NCI-H526 (cell line): ENCODE measurements around the gene GRIK3.
"Not testable (repeated sequence)": the region's sequence is repeated elsewhere in the genome, so short reads cannot be mapped to it uniquely, and the experiment has no call there.

Source experiments
- DNase-seq, 2 experiments: peaks; one replicate each; lab custom pipeline; 2025; lab: John Stamatoyannopoulos, UW

Gene GRIK3

DNA sequence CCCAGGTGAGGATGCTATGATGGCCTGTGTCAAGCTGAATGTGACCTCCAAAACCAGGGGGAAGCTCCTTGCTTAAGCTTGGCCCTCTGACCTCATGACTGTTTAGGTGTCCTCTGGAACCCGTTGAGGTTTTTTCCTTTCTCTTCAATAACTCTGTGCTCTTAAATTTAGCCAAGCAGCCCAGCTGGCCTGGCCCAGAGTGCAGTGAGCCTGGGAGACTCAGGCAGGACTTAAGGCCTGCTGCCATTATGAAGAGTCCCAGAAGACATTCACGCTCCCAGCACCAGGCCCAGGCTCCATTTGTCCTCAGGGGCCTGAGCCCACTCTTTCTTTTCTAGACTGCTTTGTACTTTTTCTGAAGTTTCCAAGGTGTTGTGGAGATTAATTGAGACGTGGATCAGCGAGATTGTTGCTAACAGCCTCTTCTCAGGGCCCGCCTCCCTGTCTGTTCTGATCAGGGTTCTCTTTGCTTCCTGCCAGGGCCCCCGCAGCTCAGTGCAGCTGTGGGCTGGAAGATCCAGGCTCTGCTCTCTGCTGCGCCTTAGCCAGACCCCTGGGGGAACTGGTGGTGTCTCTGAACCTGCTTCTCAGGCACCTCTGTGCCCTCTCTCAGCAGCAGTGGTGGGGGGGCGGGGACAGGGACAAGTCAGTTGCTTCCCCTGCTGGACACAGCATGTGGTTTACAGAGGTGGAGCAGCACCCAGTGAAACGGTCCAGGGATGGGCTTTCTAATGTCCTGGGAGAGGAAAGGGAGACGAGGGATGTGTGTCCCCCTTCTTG is 124.2 kb downstream of the GRIK3 start:
- DNase-seq, result no peak

DNA sequence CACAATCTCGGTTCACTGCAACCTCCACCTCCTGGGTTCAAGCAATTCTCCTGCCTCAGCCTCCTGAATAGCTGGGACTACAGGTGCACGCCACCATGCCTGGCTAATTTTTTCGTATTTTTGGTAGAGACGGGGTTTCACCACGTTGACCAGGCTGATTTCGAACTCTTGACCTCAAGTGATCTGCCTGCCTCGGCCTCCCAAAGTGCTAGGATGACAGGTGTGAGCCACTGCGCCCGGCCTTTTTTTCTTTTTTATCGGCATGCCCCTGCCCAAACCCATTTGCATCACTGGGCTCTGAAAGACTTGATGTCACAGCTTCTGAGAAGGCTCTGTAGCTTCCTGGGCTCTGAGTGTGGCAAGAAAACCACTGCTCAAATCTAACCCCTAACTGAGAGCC is 125.0 kb downstream of the GRIK3 start:
- not testable (repeated sequence) for DNase-seq

DNA sequence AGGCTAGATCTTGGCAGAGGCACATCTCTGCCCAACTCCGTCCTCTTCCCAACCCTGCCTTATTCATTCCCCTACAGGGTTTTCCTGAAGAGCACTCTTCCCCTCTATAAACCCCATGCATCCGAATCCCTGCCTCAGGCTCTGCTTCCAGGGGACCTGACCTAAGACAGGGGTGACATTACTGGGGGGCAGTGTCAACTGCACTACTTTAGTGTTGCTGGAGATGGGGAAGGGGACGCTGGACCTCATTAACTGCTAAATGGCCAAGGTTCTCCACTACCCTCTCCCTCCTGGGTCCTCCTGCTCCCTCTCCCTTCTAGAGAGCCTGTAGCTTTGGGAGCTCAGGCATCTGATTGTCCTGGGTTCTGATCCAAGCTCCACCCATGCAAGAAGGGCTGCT is 126.2 kb downstream of the GRIK3 start:
- no peak for DNase-seq

DNA sequence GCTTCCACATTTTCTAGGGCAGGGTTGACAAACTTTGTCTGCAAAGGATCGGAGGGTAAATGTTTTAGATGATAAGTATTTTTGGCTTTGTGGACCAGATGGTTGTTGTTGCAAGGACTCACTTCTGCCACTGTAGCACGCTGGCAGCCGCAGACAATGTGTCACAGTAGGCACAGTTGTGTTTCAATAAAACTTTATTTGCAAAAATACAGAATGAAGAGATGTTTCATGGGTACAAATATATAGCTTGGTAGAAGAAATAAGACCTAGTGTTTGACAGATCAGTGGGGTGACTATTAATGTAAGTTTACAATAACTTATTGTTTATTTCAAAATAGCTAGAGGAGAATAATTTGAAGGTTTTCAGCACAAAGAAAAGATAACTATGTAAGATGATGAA is 127.8 kb downstream of the GRIK3 start:
- DNase-seq, result no peak

DNA sequence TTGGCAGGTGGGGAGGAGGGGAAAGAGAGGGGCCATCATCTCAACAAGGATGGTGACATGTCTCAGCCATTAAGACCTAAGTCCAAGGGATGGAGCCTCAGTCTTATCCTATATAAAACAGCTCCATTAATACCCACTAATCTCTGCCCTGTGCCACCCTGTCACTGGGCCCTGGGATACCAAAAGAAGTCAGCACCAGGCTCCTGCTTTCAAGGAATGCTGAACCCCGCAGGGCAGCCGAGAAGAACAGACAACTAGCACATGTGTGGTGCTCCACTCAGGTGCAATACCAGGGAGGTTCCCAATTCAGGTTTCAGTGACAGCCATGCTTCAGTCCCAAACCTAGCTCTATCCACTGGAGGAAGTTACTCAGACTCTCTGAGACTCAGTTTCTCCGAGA is 128.4 kb downstream of the GRIK3 start:
- DNase-seq, result no peak

DNA sequence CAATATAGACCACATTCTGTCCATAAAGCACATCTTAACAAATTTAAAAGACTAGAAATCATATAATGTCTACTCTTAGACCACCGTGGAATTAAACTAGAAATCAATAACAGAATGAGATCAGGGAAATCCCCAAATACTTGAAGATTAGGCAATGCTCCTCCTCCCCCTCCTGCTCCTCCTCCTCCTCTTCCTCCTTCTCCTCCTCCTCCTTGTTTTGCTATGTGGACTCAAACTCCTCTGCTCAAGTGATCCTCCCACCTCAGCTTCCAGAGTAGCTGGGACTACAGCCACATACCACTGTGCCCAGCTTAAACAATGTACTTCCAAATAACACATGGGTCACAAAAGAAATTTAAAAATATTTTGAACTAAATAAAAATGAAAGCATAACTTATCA is 134.2 kb downstream of the GRIK3 start:
- no peak for DNase-seq

DNA sequence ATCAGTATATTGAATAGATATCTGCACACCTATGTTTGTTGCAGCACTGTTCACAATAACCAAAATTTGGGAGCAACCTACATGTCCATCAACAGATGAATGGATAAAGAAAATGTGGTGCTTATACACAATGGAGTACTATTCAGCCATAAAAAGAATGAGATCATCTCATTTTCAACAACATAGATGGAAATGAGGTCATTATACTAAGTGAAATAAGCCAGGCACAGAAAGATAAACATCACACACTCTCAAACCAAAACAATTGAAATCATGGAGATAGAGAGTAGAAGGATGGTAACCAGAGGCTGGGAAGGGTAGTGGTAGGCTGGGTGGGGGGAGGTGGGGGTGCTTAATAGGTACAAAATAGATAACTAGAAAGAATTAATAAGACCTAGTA is 136.5 kb downstream of the GRIK3 start:
- DNase-seq, result not testable (repeated sequence)

DNA sequence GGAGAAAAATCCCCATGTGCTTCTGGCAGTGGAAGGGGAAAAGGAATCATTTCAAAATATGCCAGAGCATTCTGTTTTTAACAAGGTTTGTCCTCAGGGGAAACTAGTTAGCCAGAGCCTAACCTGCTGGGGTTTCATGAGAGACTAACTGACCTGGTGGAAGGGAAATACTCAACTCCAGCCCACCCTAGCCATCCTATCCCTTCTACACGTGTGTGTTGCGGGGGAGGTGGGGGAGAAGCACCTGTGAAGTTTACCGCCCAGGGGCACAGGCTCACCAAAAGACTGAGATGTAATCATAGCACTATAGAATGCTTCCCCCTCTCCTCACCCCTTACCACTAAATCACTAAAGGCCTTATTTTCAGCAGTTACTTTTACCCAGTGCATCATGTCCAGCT is 139.5 kb downstream of the GRIK3 start:
- no peak for DNase-seq

DNA sequence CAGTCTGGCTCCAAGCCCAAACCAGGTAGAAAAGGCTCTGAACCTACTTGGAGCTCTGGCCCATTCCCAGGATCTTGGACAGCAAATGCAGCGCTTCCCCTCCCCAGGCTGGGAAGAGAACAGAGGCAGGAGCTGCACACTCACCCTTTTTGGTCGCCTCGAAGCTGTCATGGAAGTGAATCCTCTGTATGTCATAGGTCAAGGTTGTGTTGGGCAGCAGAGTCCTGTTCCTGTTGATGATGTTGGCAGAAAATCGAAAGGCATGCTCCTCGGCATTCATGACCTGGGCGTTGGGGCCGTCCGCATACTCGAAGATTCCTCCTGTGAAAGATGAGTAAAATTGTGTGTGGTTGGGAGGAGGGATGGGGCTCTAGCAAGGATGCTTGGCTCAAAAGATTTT is 143.5 kb downstream of the GRIK3 start:
- no peak for DNase-seq

DNA sequence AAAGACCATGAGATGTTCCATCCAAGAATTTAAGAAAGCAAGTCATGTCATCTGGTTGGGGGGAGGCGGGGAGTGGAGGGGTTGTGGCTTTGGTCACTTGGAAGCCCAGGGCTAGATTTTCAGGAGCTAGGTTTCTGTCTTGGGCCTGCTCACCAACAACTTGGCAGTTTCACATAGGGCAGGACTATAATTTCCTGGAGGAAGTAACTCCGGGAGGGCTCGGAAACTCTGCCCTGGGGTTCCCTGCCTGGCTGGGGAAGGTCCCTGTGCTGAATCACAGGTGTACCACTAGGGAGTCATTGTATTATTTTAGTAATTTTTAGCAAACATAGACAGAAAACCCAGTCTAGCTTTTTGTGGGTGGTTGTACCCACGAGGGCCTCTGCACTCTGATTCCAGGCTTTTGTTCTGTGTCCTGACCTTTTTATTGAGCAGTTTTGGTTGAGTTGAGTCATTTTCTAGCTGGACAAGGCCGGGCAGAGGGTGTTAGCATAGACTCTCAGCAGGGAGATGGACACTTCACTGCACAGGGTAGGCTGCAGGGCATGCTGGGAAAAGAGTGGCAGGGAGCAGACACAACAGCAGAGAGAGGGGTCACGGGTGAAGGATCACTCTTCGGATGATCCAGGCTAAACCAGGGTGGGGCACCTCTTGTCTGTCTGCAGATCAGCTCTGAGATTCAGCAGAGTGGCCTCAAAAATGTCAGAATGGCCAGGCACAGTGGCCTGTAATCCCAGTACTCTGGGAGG is 144.7 kb downstream of the GRIK3 start:
- DNase-seq, result no peak

DNA sequence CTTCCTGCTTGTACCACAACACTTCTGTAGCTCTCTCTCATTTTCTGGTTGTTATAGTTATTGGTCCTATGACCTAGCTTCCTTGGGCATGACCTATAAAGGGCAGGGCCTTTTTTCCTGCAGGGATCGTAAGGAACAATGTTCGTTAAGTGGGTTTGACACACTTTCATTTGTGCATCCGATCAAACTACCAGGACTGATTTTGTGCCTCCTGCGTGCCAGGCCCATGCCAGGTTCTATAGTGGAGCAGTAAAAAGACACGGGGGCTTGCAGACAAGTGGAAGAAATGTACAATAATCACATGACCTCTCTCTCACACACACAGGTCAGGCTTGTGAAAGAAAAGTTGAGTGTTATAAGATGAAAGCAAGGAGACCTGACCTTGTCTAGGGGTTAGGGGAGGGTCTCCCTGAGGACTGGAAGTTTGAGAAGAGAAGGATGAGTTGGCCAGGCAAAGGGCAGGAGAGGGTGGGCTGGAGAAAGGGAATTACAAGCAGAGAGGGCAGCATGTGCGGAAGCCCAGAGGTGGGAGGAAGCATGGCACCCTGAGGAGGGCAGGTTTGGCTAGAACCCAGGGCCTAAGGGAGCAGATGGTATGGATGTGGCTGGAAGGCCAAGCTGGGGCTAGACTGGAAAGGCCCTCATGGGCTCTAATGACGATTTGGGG is 145.4 kb downstream of the GRIK3 start:
- DNase-seq, result no peak

DNA sequence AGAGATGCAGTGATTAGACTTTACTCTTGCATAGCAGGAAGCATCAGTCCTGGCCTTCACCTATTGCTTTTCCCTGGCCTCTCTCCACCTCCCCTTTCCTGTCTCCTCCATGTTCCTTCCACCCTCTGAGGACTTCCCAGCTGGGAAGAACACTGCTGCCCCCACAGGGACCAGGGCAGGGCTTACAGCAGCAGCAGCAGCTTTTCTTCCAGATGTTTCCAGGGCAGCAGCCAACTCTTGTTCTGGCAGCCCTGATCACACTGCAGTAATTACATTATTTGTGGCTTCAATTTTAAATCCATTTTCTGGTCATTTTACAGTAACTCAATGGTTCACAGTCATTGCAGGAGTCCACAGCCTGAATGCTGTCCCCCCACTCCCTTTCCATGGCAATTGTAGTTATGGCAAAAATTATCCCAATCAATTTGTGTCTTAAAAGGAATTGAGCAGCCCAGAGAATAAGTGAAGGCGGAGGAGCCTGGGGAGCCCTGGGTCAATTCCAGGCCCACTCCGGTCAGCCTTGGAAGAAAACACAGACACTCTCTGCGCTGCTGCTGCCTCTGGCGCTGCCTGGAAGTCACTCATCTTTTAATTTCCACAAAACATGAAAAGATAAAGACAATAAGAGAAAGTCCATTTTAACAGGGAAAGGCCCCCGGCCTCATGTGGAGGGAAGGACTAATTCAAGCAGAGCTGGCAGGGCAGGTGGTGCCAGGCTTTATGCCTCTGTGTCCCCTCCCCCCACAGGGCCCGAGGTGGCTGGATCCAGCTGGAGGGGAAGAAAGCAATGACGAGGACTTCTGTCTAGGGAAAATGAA is 148.6 kb downstream of the GRIK3 start:
- no peak for DNase-seq

DNA sequence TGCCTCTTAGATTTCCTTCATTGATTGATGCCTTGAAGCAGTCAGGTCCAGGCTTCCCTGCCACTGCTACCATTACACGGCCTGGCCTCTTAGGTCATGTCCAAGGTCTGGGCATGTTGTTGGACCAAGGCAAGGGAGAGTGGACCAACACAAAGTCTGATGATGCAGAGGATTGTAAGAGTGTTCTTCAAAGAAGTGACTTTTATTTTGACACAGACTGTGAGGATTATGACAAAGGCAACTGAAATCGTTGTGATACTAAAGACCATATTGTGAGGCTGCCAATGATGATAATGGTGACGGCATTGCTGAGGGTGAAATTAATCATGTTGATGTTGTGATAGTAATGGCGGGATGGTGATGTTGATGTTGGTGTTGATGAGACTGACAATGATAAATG is 149.5 kb downstream of the GRIK3 start:
- no peak for DNase-seq

DNA sequence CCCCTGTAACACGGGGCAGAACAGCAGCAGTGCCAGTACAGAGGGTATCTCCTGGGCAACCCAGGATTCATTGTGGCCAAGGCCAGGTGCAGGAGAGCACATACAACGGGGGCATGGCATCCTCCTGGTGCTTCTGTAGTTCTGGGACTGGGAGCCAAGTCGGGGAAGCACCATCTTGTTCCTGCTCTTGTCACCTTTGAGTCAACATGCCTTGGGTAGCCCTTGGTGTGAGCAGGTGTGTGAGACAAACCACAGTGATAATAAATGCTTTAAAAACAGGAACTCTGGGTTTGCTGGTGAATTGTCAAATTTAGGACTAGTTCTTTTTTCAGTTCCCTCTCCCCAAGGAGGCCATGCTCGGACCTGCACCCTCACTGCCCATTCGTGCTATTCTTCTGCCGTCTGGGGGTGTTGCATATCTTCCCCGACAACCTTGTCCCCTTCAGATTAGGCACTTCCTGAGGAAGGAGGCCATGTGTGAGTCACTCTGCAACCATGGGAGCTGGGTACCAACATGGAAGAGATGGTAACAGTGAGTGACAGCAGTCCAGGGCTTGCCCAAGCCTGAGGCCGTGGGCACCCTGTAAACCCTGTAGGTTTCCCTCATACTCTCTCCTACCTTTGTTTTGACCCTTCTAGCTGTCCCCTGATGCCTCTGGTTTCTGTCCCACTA is 150.2 kb downstream of the GRIK3 start:
- DNase-seq, result no peak

DNA sequence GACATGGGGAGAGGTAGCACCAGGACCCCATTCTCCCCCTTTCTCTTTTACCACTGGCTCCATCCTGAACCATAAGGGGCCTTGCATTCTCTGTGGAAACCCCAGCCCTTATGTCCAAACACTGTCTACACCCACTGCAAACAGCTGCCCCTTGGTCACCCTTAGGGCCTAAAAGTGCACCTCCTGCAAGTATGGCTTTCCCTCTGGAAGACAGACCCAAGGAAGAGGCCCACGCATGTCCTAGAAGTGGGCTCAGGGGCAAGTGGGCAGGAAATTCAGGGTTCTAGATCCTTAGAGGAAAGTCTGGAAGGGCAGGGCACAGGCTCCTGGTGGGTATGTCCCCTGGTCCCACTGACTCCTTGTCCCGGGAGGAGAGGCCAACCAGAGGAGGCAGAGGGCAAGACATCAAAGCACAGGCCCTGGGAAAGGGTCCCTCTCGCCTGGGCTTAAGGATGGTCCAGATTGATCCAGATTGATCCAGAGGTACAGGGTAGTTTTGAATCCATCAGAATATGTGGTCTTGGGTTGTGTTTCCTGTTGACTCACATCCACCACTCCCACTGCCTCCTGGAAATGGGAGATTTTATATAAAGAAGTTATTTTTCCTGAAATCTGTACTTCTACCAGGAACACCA is 150.9 kb downstream of the GRIK3 start:
- DNase-seq, result no peak

DNA sequence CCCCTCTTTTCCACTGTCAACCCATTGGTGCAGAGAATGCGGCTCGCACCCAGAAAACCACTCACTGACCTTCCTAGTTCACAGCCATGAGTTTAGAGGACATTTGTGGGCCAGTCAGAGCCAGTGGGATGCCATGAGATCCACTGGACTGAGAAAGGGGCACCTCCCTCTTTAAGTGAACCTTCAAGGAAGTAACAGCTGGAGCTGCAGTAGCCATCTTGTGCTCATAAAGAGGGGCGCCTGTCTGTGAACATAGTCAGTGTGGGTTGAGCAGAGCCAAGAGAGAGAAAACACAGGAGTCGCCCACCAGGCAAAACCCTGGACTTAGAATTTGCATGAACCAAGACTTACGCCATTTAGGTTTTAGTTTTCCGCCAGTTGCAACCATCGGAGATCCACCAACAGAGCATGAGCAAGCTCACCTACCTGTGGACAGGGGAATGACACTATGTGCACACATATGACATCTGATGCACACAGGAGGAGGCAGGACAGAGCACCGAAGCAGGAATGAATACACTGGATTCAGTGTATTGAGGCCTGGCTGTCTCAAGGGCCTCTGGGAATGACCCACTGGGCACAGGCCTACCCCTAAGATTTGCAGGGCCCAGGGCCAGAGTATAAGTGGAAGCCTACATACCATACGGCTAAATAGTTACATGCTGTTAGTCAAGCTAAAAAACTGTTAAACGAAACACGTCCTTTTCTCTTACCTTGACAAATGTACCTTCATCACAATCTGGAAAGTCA is 151.6 kb downstream of the GRIK3 start:
- no peak for DNase-seq

DNA sequence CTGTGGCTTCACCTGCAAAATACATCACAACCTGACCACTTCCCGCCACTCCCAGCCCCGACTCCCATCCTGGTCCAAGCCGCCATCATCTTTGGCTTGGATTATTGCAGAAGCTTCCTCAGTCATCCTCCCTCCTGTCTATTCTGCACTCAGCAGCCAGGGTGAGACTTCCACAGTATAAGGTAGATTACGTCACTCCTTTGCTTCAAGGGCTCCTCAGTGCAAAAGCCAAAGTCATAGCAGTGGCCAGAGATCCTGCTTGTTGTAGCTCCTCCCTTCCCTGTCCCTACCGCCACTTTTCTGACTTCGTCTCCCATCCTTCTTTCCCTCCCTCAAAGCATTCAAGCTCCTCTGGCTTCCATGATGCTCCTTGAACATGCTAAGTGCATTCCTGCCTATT is 152.8 kb downstream of the GRIK3 start:
- DNase-seq, result no peak

DNA sequence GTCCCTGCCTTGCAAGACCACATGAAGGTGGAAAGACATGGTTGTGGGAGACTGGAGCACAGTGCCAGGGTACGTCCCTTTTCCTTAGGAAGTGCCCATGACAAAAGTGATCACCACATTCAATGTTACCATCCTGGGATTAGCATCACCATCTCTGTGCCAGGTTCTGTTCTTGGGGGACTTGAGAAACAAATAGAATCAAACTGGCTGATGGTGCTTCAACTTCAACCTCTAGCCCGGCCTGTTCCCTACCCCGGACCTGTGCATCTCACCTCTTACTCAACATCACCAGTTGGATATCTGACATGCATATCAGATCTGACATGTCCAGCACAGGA is 153.3 kb downstream of the GRIK3 start:
- DNase-seq, result no peak

DNA sequence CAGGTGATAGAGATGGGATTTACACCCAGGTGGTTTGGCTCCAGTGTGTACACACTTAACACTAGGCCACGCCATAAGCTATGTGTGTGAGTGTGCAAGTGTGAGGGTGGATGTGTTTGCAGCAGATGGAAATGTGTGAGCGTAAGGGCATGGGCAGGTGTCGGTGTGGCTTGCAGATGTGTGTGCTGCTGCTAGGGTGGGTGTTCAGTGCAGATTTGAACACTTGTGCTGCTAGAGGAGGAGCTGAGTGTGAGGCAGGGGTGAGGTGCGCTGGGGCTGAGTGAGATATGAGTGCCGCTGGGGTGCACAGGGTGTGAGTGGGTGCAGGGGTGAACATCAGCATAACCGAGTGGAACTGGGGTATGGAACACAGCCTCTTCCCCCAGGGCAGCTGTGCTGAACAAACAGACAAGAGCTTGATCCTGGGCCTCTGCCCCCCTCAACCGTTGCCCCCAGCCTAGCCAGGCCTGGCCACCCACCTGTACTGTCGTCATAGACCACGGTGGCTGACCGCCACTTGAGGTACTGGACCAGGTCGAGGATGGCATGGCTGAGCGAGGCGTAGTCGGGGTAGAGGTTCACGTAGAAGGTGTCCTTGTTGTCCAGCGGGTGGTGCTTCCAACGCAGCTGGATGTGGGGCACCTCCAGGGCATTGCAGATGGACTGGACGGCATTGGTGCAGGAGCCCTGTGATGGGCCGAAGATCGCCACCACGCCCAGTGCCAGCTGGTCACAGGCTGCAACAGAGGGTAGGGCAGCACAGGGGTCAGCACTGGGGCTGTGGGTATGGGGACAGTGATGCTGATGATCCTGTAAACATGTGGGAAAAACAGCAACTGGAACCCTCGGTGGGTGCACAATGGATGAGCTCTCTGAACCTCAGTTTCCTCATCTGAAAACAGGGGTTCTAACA is 153.9 kb downstream of the GRIK3 start:
- DNase-seq, result no peak

DNA sequence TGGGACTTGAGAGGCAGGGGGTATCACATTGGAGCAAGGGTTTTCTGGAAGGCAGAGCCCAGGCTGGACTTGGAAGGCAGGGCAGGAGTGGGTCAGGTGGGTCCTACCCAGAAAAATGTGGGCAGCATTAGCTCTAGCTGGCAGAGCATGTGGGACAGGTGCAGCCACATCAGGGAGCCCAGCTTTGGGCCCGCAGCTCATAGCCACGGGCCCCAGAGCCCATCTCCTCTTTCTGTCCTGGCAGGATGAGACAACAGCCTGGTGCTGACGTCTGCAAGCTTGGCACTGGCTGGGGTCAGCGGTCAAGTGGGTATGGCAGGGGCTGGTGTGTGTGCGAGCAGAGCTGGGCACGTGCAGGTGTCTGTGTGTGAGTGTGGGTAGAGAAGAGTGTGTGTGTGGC is 154.7 kb downstream of the GRIK3 start:
- DNase-seq, result no peak
